ENCODE measurements around the gene NCAM1.

DNA sequence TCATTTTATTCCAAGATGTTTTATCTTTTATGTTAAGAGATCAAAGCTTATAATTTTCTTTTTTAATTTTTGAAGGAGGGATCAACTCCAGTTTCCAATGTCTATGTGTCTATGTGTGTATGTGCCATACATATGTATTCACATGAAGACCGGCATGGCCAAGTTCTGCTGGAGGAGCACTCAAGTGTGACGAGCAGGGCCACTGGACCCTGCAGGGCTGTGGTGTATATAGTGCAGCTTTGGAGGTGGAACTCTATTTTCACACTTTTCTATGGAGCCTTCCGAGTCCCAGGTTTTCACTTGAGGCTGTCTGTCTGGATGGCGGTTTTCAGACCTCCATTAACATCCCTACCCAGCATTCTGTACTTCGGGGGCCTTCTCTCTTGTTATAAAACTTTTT lies 316.7 kb downstream of the NCAM1 start:
- TF ChIP-seq, protein P1, sequence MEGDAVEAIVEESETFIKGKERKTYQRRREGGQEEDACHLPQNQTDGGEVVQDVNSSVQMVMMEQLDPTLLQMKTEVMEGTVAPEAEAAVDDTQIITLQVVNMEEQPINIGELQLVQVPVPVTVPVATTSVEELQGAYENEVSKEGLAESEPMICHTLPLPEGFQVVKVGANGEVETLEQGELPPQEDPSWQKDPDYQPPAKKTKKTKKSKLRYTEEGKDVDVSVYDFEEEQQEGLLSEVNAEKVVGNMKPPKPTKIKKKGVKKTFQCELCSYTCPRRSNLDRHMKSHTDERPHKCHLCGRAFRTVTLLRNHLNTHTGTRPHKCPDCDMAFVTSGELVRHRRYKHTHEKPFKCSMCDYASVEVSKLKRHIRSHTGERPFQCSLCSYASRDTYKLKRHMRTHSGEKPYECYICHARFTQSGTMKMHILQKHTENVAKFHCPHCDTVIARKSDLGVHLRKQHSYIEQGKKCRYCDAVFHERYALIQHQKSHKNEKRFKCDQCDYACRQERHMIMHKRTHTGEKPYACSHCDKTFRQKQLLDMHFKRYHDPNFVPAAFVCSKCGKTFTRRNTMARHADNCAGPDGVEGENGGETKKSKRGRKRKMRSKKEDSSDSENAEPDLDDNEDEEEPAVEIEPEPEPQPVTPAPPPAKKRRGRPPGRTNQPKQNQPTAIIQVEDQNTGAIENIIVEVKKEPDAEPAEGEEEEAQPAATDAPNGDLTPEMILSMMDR (IDR thresholded peaks at IDR 0.05), result no peak
- TF ChIP-seq POLR2A (IDR thresholded peaks at IDR 0.05) (no peak), EP300 (IDR thresholded peaks at IDR 0.05) (no peak), POLR2AphosphoS5 (IDR thresholded peaks at IDR 0.05) (no peak)

Measured in upper lobe of left lung (tissue), 4 donors.